ENCODE results near the gene PC. TPM values are rescaled to one million over a fixed set of nuclear protein-coding genes. Genes with fewer than 3 reads are reported as not detected.

Gene PC
- total RNA-seq, 1 donor from 2014 or later: 8.7 TPM

- intact Hi-C loops (cut with micrococcal nuclease): loop anchor here (2.0 kb wide), 1 partner anchor 113 kb away; a partner anchor contains a TSS
These were observed 100.8 kb downstream of the PC start for GRCh38 chr11:66857234-66857926.

- intact Hi-C loops (cut with micrococcal nuclease): loop anchor here (1.0 to 2.0 kb wide), 3 partner anchors 12 to 112 kb away; partner anchors contain the start of gene RCE1
These were observed 101.5 kb downstream of the PC start, which contains the start of gene LRFN4 for GRCh38 chr11:66856496-66857233. TSS of gene LRFN4 (plus strand) at chr11:66857064. CDS start at chr11:66857745, 681 bp downstream.

GRCh38 chr11:66855574-66856495, 102.3 kb downstream of the PC start:
- intact Hi-C loops (cut with micrococcal nuclease): loop anchor here (1.0 to 2.0 kb wide), 3 partner anchors 12 to 111 kb away; partner anchors contain the start of gene RCE1

- intact Hi-C loops (cut with micrococcal nuclease): no loop called here
These were observed 103.4 kb downstream of the PC start for GRCh38 chr11:66854729-66855211.

- intact Hi-C loops (cut with micrococcal nuclease): no loop called here
These were observed 103.9 kb downstream of the PC start for GRCh38 chr11:66854231-66854661.

- intact Hi-C loops (cut with micrococcal nuclease): no loop called here
These were observed 104.6 kb downstream of the PC start for GRCh38 chr11:66853242-66854229.

GRCh38 chr11:66852466-66853241, 105.5 kb downstream of the PC start:
- intact Hi-C loops (cut with micrococcal nuclease): no loop called here

- intact Hi-C loops (cut with micrococcal nuclease): no loop called here
These were observed 106.3 kb downstream of the PC start for GRCh38 chr11:66851698-66852465.

- intact Hi-C loops (cut with micrococcal nuclease): no loop called here
These were observed 107.0 kb downstream of the PC start for GRCh38 chr11:66851239-66851596.

- intact Hi-C loops (cut with micrococcal nuclease): no loop called here
These were observed 107.5 kb downstream of the PC start for GRCh38 chr11:66850588-66851238.

GRCh38 chr11:66850235-66850587, 108.0 kb downstream of the PC start:
- intact Hi-C loops (cut with micrococcal nuclease): no loop called here

GRCh38 chr11:66849501-66850234, 108.5 kb downstream of the PC start:
- intact Hi-C loops (cut with micrococcal nuclease): no loop called here

- intact Hi-C loops (cut with micrococcal nuclease): no loop called here
These were observed 109.3 kb downstream of the PC start for GRCh38 chr11:66848671-66849500.

- intact Hi-C loops (cut with micrococcal nuclease): no loop called here
These were observed 110.5 kb downstream of the PC start for GRCh38 chr11:66847461-66848232.

GRCh38 chr11:66846671-66847091, 111.5 kb downstream of the PC start:
- intact Hi-C loops (cut with micrococcal nuclease): no loop called here

- intact Hi-C loops (cut with micrococcal nuclease): no loop called here
These were observed 112.3 kb downstream of the PC start for GRCh38 chr11:66845876-66846212.

All from T-helper 1 cell treated with Interleukin-12 subunit alpha and Interleukin-12 subunit beta and Interleukin-4 antibody, amounts not matched to agents 30 ng/mL and 1 ng/mL, for 36 hours (primary cell).